ENCODE data around the gene TCF7L2.

The TCF7L2 gene

GRCh38 chr10:113047151-113047550 is 97.1 kb downstream of the TCF7L2 start:
- CTCF ChIA-PET = interaction anchor here (0.6 kb wide), 1 partner anchor 10 kb away, joined by 5 read pairs; no protein-coding TSS in a partner anchor
- no peak for TF ChIP-seq CTCF (conservative IDR thresholded peaks at IDR 0.05; ENCODE audit: low read depth)
- POLR2A ChIA-PET (ENCODE audit: low non-redundant PET) = no interaction called here
- DNase-seq (ENCODE audit: low spot score) = no peak
- H3K27ac ChIP-seq = no peak overlapping the region; the same call in 1 of the 2 replicates

- peak; percentile 73 for DNase-seq (ENCODE audit: low spot score)
- POLR2A ChIA-PET (ENCODE audit: low non-redundant PET) = no interaction called here
- CTCF ChIA-PET = no interaction called here
- H3K27ac ChIP-seq = peak overlapping the region; percentile 81
- TF ChIP-seq CTCF (conservative IDR thresholded peaks at IDR 0.05; ENCODE audit: low read depth) = no peak
These were observed 97.5 kb downstream of the TCF7L2 start for GRCh38 chr10:113047605-113047962.

- ChIA-PET CTCF (no interaction called here), POLR2A (ENCODE audit: low non-redundant PET) (no interaction called here)
- TF ChIP-seq CTCF (conservative IDR thresholded peaks at IDR 0.05; ENCODE audit: low read depth) = no peak
- peak overlapping the region; percentile 81 for H3K27ac ChIP-seq
- DNase-seq (ENCODE audit: low spot score) = no peak
These were observed 98.1 kb downstream of the TCF7L2 start for GRCh38 chr10:113047963-113048781.

- H3K27ac ChIP-seq = peak overlapping the region; percentile 18; the same call in 1 of the 2 replicates
- no peak for DNase-seq (ENCODE audit: low spot score)
- ChIA-PET POLR2A (ENCODE audit: low non-redundant PET) (interaction anchor here (1.0 kb wide), 1 partner anchor 24 kb away, joined by 3 read pairs; no protein-coding TSS in a partner anchor), CTCF (interaction anchor here (0.5 to 0.6 kb wide), 4 partner anchors 8 to 276 kb away, joined by 3 to 4 read pairs (median 4); no protein-coding TSS in a partner anchor)
- TF ChIP-seq CTCF (conservative IDR thresholded peaks at IDR 0.05; ENCODE audit: low read depth) = no peak
These were observed 99.8 kb downstream of the TCF7L2 start for GRCh38 chr10:113049881-113050280.

GRCh38 chr10:113052076-113052830 is 102.2 kb downstream of the TCF7L2 start:
- CTCF ChIA-PET = no interaction called here
- H3K27ac ChIP-seq = no peak overlapping the region

More at GRCh38 chr10:113052076-113052830, 102.2 kb downstream of the TCF7L2 start:
- TF ChIP-seq CTCF (conservative IDR thresholded peaks at IDR 0.05; ENCODE audit: low read depth) = no peak
- POLR2A ChIA-PET (ENCODE audit: low non-redundant PET) = no interaction called here
- DNase-seq (ENCODE audit: low spot score) = no peak

Data from RWPE1 (cell line).